Sigmoid colon (tissue), 7 donors: ENCODE results near the gene LRRFIP1. TPM values are rescaled to one million over a fixed set of nuclear protein-coding genes. Genes with fewer than 3 reads are reported as not detected.
A peak's percentile ranks its signal among the peaks of the same experiment; 100 is the strongest.

Source experiments
- DNase-seq: peaks from one replicate; pipeline ENCODE4 v3.0.0-alpha.2; 2019
- H3K27ac ChIP-seq, 4 donors: fragments of 200-600 bp; sonication (generic); one replicate each; pipeline ENCODE4 v1.5.1; 2016 to 2019; ENCODE audit warnings: mild to moderate bottlenecking in 1 of 4
- H3K27me3 ChIP-seq, 3 donors: fragments of 200-600 bp; sonication (generic); one replicate each; pipeline ENCODE4 v1.5.1; 2019; ENCODE audit warnings: mild to moderate bottlenecking in 1 of 3
- H3K36me3 ChIP-seq, 4 donors: fragments of 200-600 bp; sonication (generic); one replicate each; pipeline ENCODE4 v1.5.1; 2016 to 2019
- H3K4me1 ChIP-seq, 4 donors: fragments of 200-600 bp; sonication (generic); one replicate each; pipeline ENCODE4 v1.5.1; 2017 to 2019
- H3K4me3 ChIP-seq, 4 donors: fragments of 200-600 bp; sonication (generic); one replicate each; pipeline ENCODE4 v1.5.1; 2017 to 2019; ENCODE audit warnings: mild to moderate bottlenecking in 2 of 4, moderate library complexity in 1 of 4
- H3K9me3 ChIP-seq, 4 donors: fragments of 200-600 bp in 3 of 4; sonication (generic) in 3 of 4; one replicate each; pipeline versions ENCODE4 v1.5.1 to v1.6.1; 2013 to 2019
- EP300 ChIP-seq, 4 donors: sonication (generic); formaldehyde crosslinking; IDR thresholded peaks; one replicate each; pipeline ENCODE4 v1.6.1; 2017; ENCODE audit warnings: antibody characterized with exemption in 4 of 4
- POLR2A ChIP-seq, 2 donors: fragments of 450-650 bp; IDR thresholded peaks; one replicate each; pipeline ENCODE4 v1.6.1; 2016; ENCODE audit warnings: antibody characterized with exemption in 2 of 2, mild to moderate bottlenecking in 2 of 2, moderate library complexity in 2 of 2
- POLR2AphosphoS5 ChIP-seq, 4 donors: sonication (generic); formaldehyde crosslinking; IDR thresholded peaks; one replicate each; pipeline ENCODE4 v1.6.1; 2017; ENCODE audit warnings: antibody characterized with exemption in 4 of 4
- WGBS, 2 donors: extraction: QIAGEN DNeasy Blood & Tissue Kit; methylation state at CpG; one replicate each; pipeline ENCODE4 v1.1.7; 2013; 5-methylcytosine and 5-hydroxymethylcytosine counted together
- intact Hi-C: fragments of 100-400 bp; cut with DNase I; formaldehyde crosslinking; loops from one replicate; pipeline ENCODE4 v1.15.1; 2023
- polyA plus RNA-seq, 3 donors: library from polyadenylated mRNA; stranded (reverse); fragments of 200-250 nt; gene quantifications; one replicate each; pipeline ENCODE4 v1.2.3, GENCODE V29; 2013
- total RNA-seq, 4 donors: library from RNA; depleted of rRNA; stranded (reverse); fragments of >200 nt; gene quantifications; one replicate each; pipeline ENCODE4 v1.1.0, GENCODE V29; 2016
- TF ChIP-seq, protein P1 (sequence below), 4 experiments: fragments of 450-650 bp in 3 of 4; fragments of 200-600 bp in 1 of 4; IDR thresholded peaks; one replicate each; pipeline ENCODE4 v1.5.1; 2016 to 2019; ENCODE audit warnings: antibody characterized with exemption in 4 of 4, mild to moderate bottlenecking in 3 of 4, moderate library complexity in 2 of 4
- donor health status: healthy with polysubstance abuse.
- donor health status: Bipolar disorder and iron deficiency.
- donor health status: healthy.

Gene LRRFIP1
- total and polyA plus RNA-seq, 7 donors, result 42.0 to 185 (median 112) TPM

DNA sequence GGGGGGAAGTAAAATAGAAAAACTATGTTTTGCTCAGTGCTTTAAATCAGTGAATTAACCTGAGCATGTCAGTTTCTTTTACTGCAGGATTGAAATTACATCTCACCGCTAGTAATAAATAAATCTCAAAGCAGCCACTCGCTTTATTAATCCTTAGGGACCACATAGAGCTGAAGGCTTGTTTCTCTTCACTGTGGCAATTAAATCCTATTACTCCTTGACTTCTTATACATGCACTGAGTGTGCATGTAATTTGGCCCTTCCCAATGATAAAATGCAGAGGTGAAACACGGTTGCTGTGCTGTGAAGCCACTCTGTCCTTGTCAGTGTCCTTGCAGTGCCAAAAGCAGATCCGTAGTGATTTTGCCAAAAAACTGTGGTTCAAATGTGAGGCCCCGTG lies 94.1 kb downstream of the LRRFIP1 start:
- H3K27me3 ChIP-seq, result no peaks in the 10 kb centered on the region
- peak overlapping the region in 3 of 4 donors; percentile 9 to 97 (median 44) for H3K27ac ChIP-seq
- intact Hi-C loops, result no loop called here
- H3K36me3 ChIP-seq, result no peaks in the 10 kb centered on the region
- H3K4me1 ChIP-seq, result peaks cover 0 to 66% (median 51%) of the 10 kb centered on the region in 4 donors
- WGBS, 2 donors, result 89% methylated on average over 5 of the region's 5 CpGs
- no peaks in the 10 kb centered on the region for H3K9me3 ChIP-seq
- H3K4me3 ChIP-seq, result no peak overlapping the region
- DNase-seq, result no peak
- TF ChIP-seq, protein P1, sequence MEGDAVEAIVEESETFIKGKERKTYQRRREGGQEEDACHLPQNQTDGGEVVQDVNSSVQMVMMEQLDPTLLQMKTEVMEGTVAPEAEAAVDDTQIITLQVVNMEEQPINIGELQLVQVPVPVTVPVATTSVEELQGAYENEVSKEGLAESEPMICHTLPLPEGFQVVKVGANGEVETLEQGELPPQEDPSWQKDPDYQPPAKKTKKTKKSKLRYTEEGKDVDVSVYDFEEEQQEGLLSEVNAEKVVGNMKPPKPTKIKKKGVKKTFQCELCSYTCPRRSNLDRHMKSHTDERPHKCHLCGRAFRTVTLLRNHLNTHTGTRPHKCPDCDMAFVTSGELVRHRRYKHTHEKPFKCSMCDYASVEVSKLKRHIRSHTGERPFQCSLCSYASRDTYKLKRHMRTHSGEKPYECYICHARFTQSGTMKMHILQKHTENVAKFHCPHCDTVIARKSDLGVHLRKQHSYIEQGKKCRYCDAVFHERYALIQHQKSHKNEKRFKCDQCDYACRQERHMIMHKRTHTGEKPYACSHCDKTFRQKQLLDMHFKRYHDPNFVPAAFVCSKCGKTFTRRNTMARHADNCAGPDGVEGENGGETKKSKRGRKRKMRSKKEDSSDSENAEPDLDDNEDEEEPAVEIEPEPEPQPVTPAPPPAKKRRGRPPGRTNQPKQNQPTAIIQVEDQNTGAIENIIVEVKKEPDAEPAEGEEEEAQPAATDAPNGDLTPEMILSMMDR (IDR thresholded peaks at IDR 0.05), result no peak
- no peak for TF ChIP-seq POLR2AphosphoS5 (IDR thresholded peaks at IDR 0.05)
- TF ChIP-seq EP300 (IDR thresholded peaks at IDR 0.05), result no peak
- TF ChIP-seq POLR2A (IDR thresholded peaks at IDR 0.05), result no peak

DNA sequence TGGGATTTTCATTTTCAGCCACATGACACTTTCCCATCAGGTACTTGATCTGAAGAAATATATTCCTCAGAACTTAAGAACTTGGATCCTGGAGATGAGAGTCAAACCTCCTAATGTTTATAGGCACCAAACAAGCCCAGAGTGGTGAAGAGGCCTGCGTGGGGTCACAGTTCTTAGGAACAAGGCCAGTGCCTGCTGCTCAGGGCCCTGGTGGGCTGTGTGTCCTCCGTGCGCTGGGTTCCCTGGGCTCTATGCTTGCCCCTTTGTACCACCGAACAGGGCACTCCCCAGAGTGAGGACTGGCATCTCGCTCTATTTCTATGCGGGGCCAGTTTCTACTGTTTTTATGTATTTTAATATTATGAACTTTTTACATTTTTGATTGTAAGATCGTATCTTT lies 95.2 kb downstream of the LRRFIP1 start:
- WGBS, 2 donors, result 89 to 95% methylated on average over 7 of the region's 7 CpGs
- intact Hi-C loops, result no loop called here
- peak overlapping the region in 3 of 4 donors; percentile 27 to 97 (median 44) for H3K27ac ChIP-seq
- H3K9me3 ChIP-seq, result no peaks in the 10 kb centered on the region
- no peaks in the 10 kb centered on the region for H3K27me3 ChIP-seq
- H3K4me3 ChIP-seq, result no peak overlapping the region
- peak; percentile 45 for DNase-seq
- no peaks in the 10 kb centered on the region for H3K36me3 ChIP-seq
- TF ChIP-seq POLR2A (IDR thresholded peaks at IDR 0.05) (no peak), POLR2AphosphoS5 (IDR thresholded peaks at IDR 0.05) (no peak), EP300 (IDR thresholded peaks at IDR 0.05) (no peak)
- TF ChIP-seq, protein P1 (IDR thresholded peaks at IDR 0.05), result no peak
- peaks cover 0 to 69% (median 56%) of the 10 kb centered on the region in 4 donors for H3K4me1 ChIP-seq

DNA sequence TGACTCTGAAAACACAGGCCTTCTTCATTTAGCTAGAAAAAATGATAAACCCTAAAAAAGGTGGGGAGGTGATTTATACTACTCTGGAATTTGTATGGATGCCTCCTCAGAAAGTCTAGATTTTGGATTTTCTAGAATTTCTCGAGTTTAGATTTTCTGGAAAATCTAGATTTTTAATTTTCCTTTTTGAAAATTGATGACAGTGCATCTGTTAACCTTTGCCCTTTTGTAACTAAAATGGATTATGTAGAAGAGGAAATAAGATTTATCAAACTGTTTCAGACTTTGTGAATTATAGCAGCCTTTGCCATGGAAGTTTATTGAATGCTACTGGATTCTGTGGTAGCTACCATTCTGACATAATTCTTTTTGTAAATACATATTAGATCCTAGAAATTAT lies 95.6 kb downstream of the LRRFIP1 start:
- intact Hi-C loops, result no loop called here
- no peak overlapping the region for H3K4me3 ChIP-seq
- no peaks in the 10 kb centered on the region for H3K9me3 ChIP-seq
- no peaks in the 10 kb centered on the region for H3K27me3 ChIP-seq
- no peaks in the 10 kb centered on the region for H3K36me3 ChIP-seq
- DNase-seq, result no peak
- WGBS, 2 donors, result 56 to 86% methylated on average over 1 of the region's 1 CpG
- TF ChIP-seq, protein P1 (IDR thresholded peaks at IDR 0.05), result no peak
- TF ChIP-seq EP300 (IDR thresholded peaks at IDR 0.05), result no peak
- no peak for TF ChIP-seq POLR2AphosphoS5 (IDR thresholded peaks at IDR 0.05)
- no peak for TF ChIP-seq POLR2A (IDR thresholded peaks at IDR 0.05)
- H3K4me1 ChIP-seq, result peaks cover 0 to 69% (median 55%) of the 10 kb centered on the region in 4 donors
- H3K27ac ChIP-seq, result peak overlapping the region in 3 of 4 donors; percentile 28 to 97 (median 44)

DNA sequence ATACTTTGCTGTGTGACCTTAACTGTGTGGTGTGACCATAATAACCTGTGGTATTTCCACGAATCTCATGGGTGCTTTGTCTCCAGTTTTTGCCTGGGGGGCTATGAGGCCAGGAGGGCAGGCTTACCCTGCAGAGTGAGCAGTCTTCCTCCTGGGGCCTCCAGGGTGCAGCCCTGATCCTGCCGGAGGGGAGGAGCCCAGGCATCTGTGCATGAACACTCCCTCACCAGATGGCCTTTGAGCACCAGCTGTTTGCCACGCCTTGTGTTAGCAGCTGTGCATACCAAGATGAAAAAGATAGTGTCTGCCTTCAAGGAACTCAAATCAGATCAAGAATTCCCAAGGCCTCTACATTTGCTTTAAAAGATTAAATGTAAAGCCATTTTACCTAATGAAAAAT lies 96.2 kb downstream of the LRRFIP1 start:
- intact Hi-C loops, result no loop called here
- TF ChIP-seq POLR2AphosphoS5 (IDR thresholded peaks at IDR 0.05) (peak in 1 of 4 donors; percentile 35), EP300 (IDR thresholded peaks at IDR 0.05) (no peak)
- Histone ChIP-seq H3K9me3 (no peaks in the 10 kb centered on the region), H3K27ac (peak overlapping the region in 3 of 4 donors; percentile 28 to 97 (median 44)), H3K36me3 (no peaks in the 10 kb centered on the region), H3K4me1 (peaks cover 0 to 69% (median 53%) of the 10 kb centered on the region in 4 donors), H3K27me3 (no peaks in the 10 kb centered on the region), H3K4me3 (no peak overlapping the region)
- WGBS, 2 donors, result 10 to 34% methylated on average over 3 of the region's 3 CpGs
- peak; percentile 72 for DNase-seq

DNA sequence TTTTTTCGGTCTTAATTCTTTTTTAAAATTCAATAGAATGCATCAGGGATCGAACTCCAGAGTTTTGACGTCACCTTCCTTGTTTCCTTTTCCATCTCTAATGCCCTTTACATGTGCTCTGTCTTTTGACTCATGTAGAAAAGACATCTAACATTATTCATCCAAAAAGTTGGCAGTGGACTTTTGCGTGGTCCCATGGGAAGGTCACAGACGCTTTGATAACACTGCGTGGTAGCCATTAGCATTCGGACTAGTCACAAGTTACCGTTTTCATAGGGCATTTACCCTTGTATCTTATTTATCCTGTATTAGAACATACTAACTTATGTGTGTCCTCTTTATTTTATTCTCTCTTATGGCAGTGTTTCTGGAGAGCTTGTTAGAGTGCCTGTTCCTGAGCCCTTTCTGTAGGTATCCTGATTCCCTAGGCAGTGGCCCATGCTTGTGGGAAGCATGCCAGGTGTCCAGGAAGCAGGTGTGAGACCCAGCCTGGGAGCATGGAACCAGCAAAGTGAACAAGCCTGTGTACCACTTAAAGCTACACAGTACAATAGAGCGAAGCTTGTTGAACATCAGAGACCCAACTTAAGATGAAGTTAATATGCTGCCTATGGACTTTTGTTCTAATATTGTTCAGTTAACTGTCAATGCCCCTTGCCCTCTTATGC lies 97.6 kb downstream of the LRRFIP1 start:
- Histone ChIP-seq H3K4me1 (peaks cover 0 to 77% (median 60%) of the 10 kb centered on the region in 4 donors), H3K4me3 (no peak overlapping the region), H3K9me3 (no peaks in the 10 kb centered on the region), H3K27me3 (no peaks in the 10 kb centered on the region), H3K27ac (peak overlapping the region; percentile 10 to 64 (median 44)), H3K36me3 (no peaks in the 10 kb centered on the region)
- WGBS, 2 donors, result 90 to 95% methylated on average over 9 of the region's 9 CpGs
- intact Hi-C loops, result no loop called here
- DNase-seq, result no peak
- TF ChIP-seq EP300 (IDR thresholded peaks at IDR 0.05) (no peak), POLR2A (IDR thresholded peaks at IDR 0.05) (no peak), POLR2AphosphoS5 (IDR thresholded peaks at IDR 0.05) (no peak)
- TF ChIP-seq, protein P1 (IDR thresholded peaks at IDR 0.05), result no peak
